Loucy (cell line): Measurements from ENCODE around the gene SPHK2.

Experiments used
- H2AFZ ChIP-seq: fragments of 200-600 bp; sonication (generic); 2 replicates; pipeline ENCODE4 v1.6.0; 2016; ENCODE audit warnings: antibody characterized with exemption, mild to moderate bottlenecking, low read length, moderate library complexity
- H3F3A ChIP-seq: fragments of 200-600 bp; 2 replicates; pipeline ENCODE4 v1.6.0; 2016; ENCODE audit warnings: antibody characterized with exemption, low read depth, mild to moderate bottlenecking
- H3K27me3 ChIP-seq: fragments of 200-600 bp; sonication (generic); 2 replicates; pipeline ENCODE4 v1.6.1; 2014; ENCODE audit warnings: low read length, mild to moderate bottlenecking; ENCODE audit not compliant: insufficient read depth, poor library complexity, severe bottlenecking
- H3K36me3 ChIP-seq: fragments of 200-600 bp; sonication (generic); 2 replicates; pipeline ENCODE4 v1.6.1; 2016; ENCODE audit warnings: low read length; ENCODE audit not compliant: insufficient read depth
- H3K4me1 ChIP-seq: fragments of 200-600 bp; sonication (generic); 2 replicates; pipeline ENCODE4 v1.5.1; 2014; ENCODE audit warnings: low read length, mild to moderate bottlenecking; ENCODE audit not compliant: insufficient read depth, poor library complexity, severe bottlenecking
- H3K4me2 ChIP-seq: fragments of 200-600 bp; sonication (generic); 2 replicates; pipeline ENCODE4 v1.6.0; 2014; ENCODE audit warnings: antibody characterized with exemption, low read length, low read depth, mild to moderate bottlenecking; ENCODE audit not compliant: poor library complexity, severe bottlenecking
- H3K4me3 ChIP-seq: fragments of 200-600 bp; sonication (generic); 2 replicates; pipeline ENCODE4 v1.5.1; 2014; ENCODE audit warnings: low read length, mild to moderate bottlenecking, mixed read lengths; ENCODE audit not compliant: poor library complexity, severe bottlenecking
- H3K79me2 ChIP-seq: fragments of 200-600 bp; sonication (generic); 2 replicates; pipeline ENCODE4 v1.6.1; 2014; ENCODE audit warnings: low read length; ENCODE audit not compliant: insufficient read depth
- H3K9ac ChIP-seq: fragments of 200-600 bp; sonication (generic); 2 replicates; pipeline ENCODE4 v1.6.0; 2014; ENCODE audit warnings: mild to moderate bottlenecking, low read depth, low read length, moderate library complexity; ENCODE audit not compliant: poor library complexity, severe bottlenecking
- H3K9me2 ChIP-seq: fragments of 200-600 bp; sonication (generic); replicated peaks from 2 replicates; pipeline ENCODE4 v1.6.1; 2016; ENCODE audit warnings: low read depth, low read length, mixed read lengths
- H3K9me3 ChIP-seq: fragments of 200-600 bp; sonication (generic); 2 replicates; pipeline ENCODE4 v1.6.1; 2014; ENCODE audit warnings: mild to moderate bottlenecking, antibody characterized with exemption, low read length, low read depth; ENCODE audit not compliant: insufficient read depth
- H4K20me1 ChIP-seq: fragments of 200-600 bp; sonication (generic); 2 replicates; pipeline ENCODE4 v1.6.0; 2014; ENCODE audit warnings: antibody characterized with exemption, low read length, mild to moderate bottlenecking; ENCODE audit not compliant: insufficient read depth, poor library complexity, severe bottlenecking
- CTCF ChIP-seq: fragments of 200-600 bp; sonication (generic); conservative IDR thresholded peaks from 2 replicates; pipeline ENCODE4 v1.5.1; 2014; ENCODE audit warnings: mild to moderate bottlenecking, antibody characterized with exemption, low read length
- EZH2phosphoT487 ChIP-seq: fragments of 200-600 bp; IDR thresholded peaks from 2 replicates; pipeline ENCODE4 v1.6.1; 2018; ENCODE audit warnings: antibody characterized with exemption, mild to moderate bottlenecking, moderate library complexity, borderline replicate concordance

Gene SPHK2

GRCh38 chr19:48615231-48616040, 3.9 kb upstream of the SPHK2 start:
- peaks cover 8% of the 10 kb centered on the region for H3K27me3 ChIP-seq
- H3K4me2 ChIP-seq, result peak overlapping the region; percentile 98
- peak overlapping the region; percentile 100 for H3K4me3 ChIP-seq
- H3K9me3 ChIP-seq, result no peaks in the 10 kb centered on the region
- no peak overlapping the region for H2AFZ ChIP-seq
- H3K9me2 ChIP-seq, result no peaks in the 10 kb centered on the region
- H3F3A ChIP-seq, result no peaks in the 10 kb centered on the region
- H4K20me1 ChIP-seq, result peaks cover 44% of the 10 kb centered on the region
- H3K79me2 ChIP-seq, result peaks cover 52% of the 10 kb centered on the region
- peaks cover 27% of the 10 kb centered on the region for H3K4me1 ChIP-seq
- TF ChIP-seq EZH2phosphoT487 (no peak), CTCF (no peak)
- H3K9ac ChIP-seq, result no peak overlapping the region
- H3K36me3 ChIP-seq, result peaks cover 36% of the 10 kb centered on the region; the same call in 1 of the 2 replicates

- peak overlapping the region; percentile 98 for H3K4me2 ChIP-seq
Measured at GRCh38 chr19:48616041-48616436, 3.3 kb upstream of the SPHK2 start.

GRCh38 chr19:48616491-48617056, 2.7 kb upstream of the SPHK2 start:
- H3K4me3 ChIP-seq, result peak overlapping the region; percentile 100
- peaks cover 36% of the 10 kb centered on the region; the same call in 1 of the 2 replicates for H3K36me3 ChIP-seq
- TF ChIP-seq CTCF (no peak), EZH2phosphoT487 (no peak)
- peaks cover 59% of the 10 kb centered on the region for H3K79me2 ChIP-seq
- no peak overlapping the region for H2AFZ ChIP-seq
- H3K27me3 ChIP-seq, result peaks cover 8% of the 10 kb centered on the region
- peak overlapping the region; percentile 100 for H3K9ac ChIP-seq
- H3F3A ChIP-seq, result no peaks in the 10 kb centered on the region
- no peaks in the 10 kb centered on the region for H3K9me2 ChIP-seq
- peak overlapping the region; percentile 98 for H3K4me2 ChIP-seq
- peaks cover 27% of the 10 kb centered on the region for H3K4me1 ChIP-seq
- H3K9me3 ChIP-seq, result no peaks in the 10 kb centered on the region
- peaks cover 44% of the 10 kb centered on the region for H4K20me1 ChIP-seq

More at GRCh38 chr19:48616041-48616436, 3.3 kb upstream of the SPHK2 start:
- Histone ChIP-seq H3K9me2 (no peaks in the 10 kb centered on the region), H3K36me3 (peaks cover 36% of the 10 kb centered on the region; the same call in 1 of the 2 replicates), H2AFZ (no peak overlapping the region), H3K4me1 (peaks cover 27% of the 10 kb centered on the region), H3F3A (no peaks in the 10 kb centered on the region), H3K79me2 (peaks cover 54% of the 10 kb centered on the region), H3K9ac (peak overlapping the region; percentile 100), H3K4me3 (peak overlapping the region; percentile 100), H3K9me3 (no peaks in the 10 kb centered on the region), H4K20me1 (peaks cover 44% of the 10 kb centered on the region), H3K27me3 (peaks cover 8% of the 10 kb centered on the region)
- TF ChIP-seq EZH2phosphoT487 (no peak), CTCF (no peak)
